GM12878 (cell line): ENCODE results near the gene AFAP1L2. TPM values are rescaled to one million over a fixed set of nuclear protein-coding genes. Genes with fewer than 3 reads are reported as not detected.

Experiments used
- ATAC-seq: fragments of 200-7000 bp; cut with Tn5 transposase; 3 replicates; pipeline ENCODE4 v1.9.1; 2020; ENCODE audit warnings: mild to moderate bottlenecking, moderate library complexity
- BruUV-seq: library from RNA; stranded (reverse); fragments of 400-500 nt; replicated peaks from 2 replicates; lab custom pipeline; 2021; lab: Mats Ljungman, UMichigan
- CTCF ChIA-PET: fragments of 300-600 bp; sonication (Branson Sonifier 250); formaldehyde crosslinking; extraction: SDS; loops from one replicate; lab custom pipeline; 2021; ENCODE audit warnings: inconsistent platforms; lab: Yijun Ruan, JAX
- POLR2A ChIA-PET: fragments of 350-600 bp; formaldehyde crosslinking; extraction: SDS; loops from one replicate; lab custom pipeline; 2021; ENCODE audit warnings: inconsistent platforms; lab: Charles Lee
- RAD21 ChIA-PET: fragments of 300-600 bp; sonication (Branson Sonifier 250); formaldehyde crosslinking; loops from one replicate; lab custom pipeline; 2023; ENCODE audit warnings: antibody characterized with exemption; ENCODE audit not compliant: unreplicated experiment; lab: Charles Lee
- SMC1A ChIA-PET: fragments of 300-600 bp; sonication (Branson Sonifier 250); formaldehyde crosslinking; loops from one replicate; lab custom pipeline; 2023; ENCODE audit not compliant: unreplicated experiment, uncharacterized antibody; lab: Charles Lee
- DNase-seq: peaks from one replicate; pipeline ENCODE4 v3.0.0-alpha.2; 2011; ENCODE audit warnings: low read depth, low spot score
- FAIRE-seq: peaks from 3 replicates; lab custom pipeline; 2011; peaks lifted over from hg19 to GRCh38; lab: Jason Lieb, UNC
- H2AFZ ChIP-seq: 2 replicates; pipeline ENCODE4 v1.6.0; 2011; ENCODE audit warnings: low read depth, low read length, control low read depth; ENCODE audit not compliant: control insufficient read depth
- H3K27ac ChIP-seq: 2 replicates; pipeline ENCODE4 v1.5.1; 2011; ENCODE audit warnings: control low read depth; ENCODE audit not compliant: control insufficient read depth, insufficient read depth
- H3K27me3 ChIP-seq, 2 experiments: replicated peaks in 1 of 2; 2 replicates each; pipeline versions ENCODE4 v1.6.0 to v1.6.1; 2011; ENCODE audit warnings: low read length in 1 of 2; ENCODE audit not compliant: control insufficient read depth in 2 of 2, insufficient read depth in 2 of 2
- H3K36me3 ChIP-seq, 2 experiments: 2 replicates each; pipeline ENCODE4 v1.5.1; 2011; ENCODE audit warnings: low read length in 1 of 2; ENCODE audit not compliant: control insufficient read depth in 2 of 2, insufficient read depth in 2 of 2
- H3K4me1 ChIP-seq: 2 replicates; pipeline ENCODE4 v1.6.1; 2011; ENCODE audit warnings: mild to moderate bottlenecking, low read length, moderate library complexity, mixed read lengths; ENCODE audit not compliant: control insufficient read depth, insufficient read depth
- H3K4me2 ChIP-seq: 2 replicates; pipeline ENCODE4 v1.6.0; 2011; ENCODE audit warnings: control low read depth; ENCODE audit not compliant: control insufficient read depth, insufficient read depth
- H3K4me3 ChIP-seq: fragments of 200-600 bp; sonication (generic); 2 replicates; pipeline ENCODE4 v1.5.1; 2016
- H3K79me2 ChIP-seq: 2 replicates; pipeline ENCODE4 v1.6.0; 2011; ENCODE audit warnings: low read length; ENCODE audit not compliant: control insufficient read depth, insufficient read depth
- H3K9ac ChIP-seq: 2 replicates; pipeline ENCODE4 v1.8.0; 2011; ENCODE audit warnings: low read length, control low read depth, mixed read lengths; ENCODE audit not compliant: control insufficient read depth, insufficient read depth
- H3K9me3 ChIP-seq: replicated peaks from 3 replicates; pipeline ENCODE4 v1.5.1; 2011; ENCODE audit warnings: mild to moderate bottlenecking, low read length; ENCODE audit not compliant: control insufficient read depth, insufficient read depth
- H4K20me1 ChIP-seq: 2 replicates; pipeline ENCODE4 v1.6.0; 2011; ENCODE audit not compliant: control insufficient read depth, insufficient read depth
- ATF2 ChIP-seq: IDR thresholded peaks from 2 replicates; pipeline ENCODE4 v1.6.1; 2012; ENCODE audit warnings: low read length, inconsistent platforms
- BHLHE40 ChIP-seq, 2 experiments: fragments of 450-650 bp in 1 of 2; IDR thresholded peaks; 2 replicates each; pipeline ENCODE4 v1.6.1; 2011 to 2017; ENCODE audit warnings: low read depth in 2 of 2, borderline replicate concordance in 1 of 2, improper control_type of control experiment in 1 of 2, low read length in 1 of 2, mild to moderate bottlenecking in 1 of 2
- CBX3 ChIP-seq: fragments of 200-600 bp; sonication (generic); IDR thresholded peaks from 2 replicates; pipeline ENCODE4 v1.6.1; 2016; ENCODE audit warnings: low read depth, borderline replicate concordance
- CHD1 ChIP-seq: IDR thresholded peaks from 2 replicates; pipeline ENCODE4 v1.6.1; 2012; ENCODE audit warnings: low read depth, low read length, improper control_type of control experiment
- ESRRA ChIP-seq: IDR thresholded peaks from 2 replicates; pipeline ENCODE4 v1.6.1; 2012; ENCODE audit warnings: mild to moderate bottlenecking, low read length, improper control_type of control experiment
- EZH2 ChIP-seq: IDR thresholded peaks from 2 replicates; pipeline ENCODE4 v1.6.1; 2012; ENCODE audit warnings: low read depth, mild to moderate bottlenecking, control low read depth, inconsistent platforms, low read length, borderline replicate concordance; ENCODE audit not compliant: control insufficient read depth
- MTA3 ChIP-seq: IDR thresholded peaks from 2 replicates; pipeline ENCODE4 v1.6.1; 2012; ENCODE audit warnings: low read length, inconsistent platforms, borderline replicate concordance
- NFYB ChIP-seq: IDR thresholded peaks from 2 replicates; pipeline ENCODE4 v1.6.1; 2011; ENCODE audit warnings: low read depth, mild to moderate bottlenecking, low read length, improper control_type of control experiment, moderate library complexity; ENCODE audit not compliant: insufficient read depth
- NKRF ChIP-seq: fragments of 450-650 bp; conservative IDR thresholded peaks from 2 replicates; pipeline ENCODE4 v1.6.1; 2017; ENCODE audit warnings: mild to moderate bottlenecking, moderate library complexity
- NR2F1 ChIP-seq: fragments of 450-650 bp; conservative IDR thresholded peaks from 2 replicates; pipeline ENCODE4 v1.6.1; 2017; ENCODE audit warnings: mild to moderate bottlenecking
- PAX8 ChIP-seq: fragments of 450-650 bp; IDR thresholded peaks from 2 replicates; pipeline ENCODE4 v1.6.1; 2017; ENCODE audit warnings: mild to moderate bottlenecking, moderate library complexity
- SMAD5 ChIP-seq: IDR thresholded peaks from 2 replicates; pipeline ENCODE4 v1.6.1; 2016; ENCODE audit warnings: antibody characterized with exemption, low read depth
- SMARCA5 ChIP-seq: fragments of 450-650 bp; IDR thresholded peaks from 2 replicates; pipeline ENCODE4 v1.6.1; 2017; ENCODE audit warnings: mild to moderate bottlenecking
- ZNF207 ChIP-seq: fragments of 450-650 bp; IDR thresholded peaks from 2 replicates; pipeline ENCODE4 v1.6.1; 2014; ENCODE audit warnings: antibody characterized with exemption, mild to moderate bottlenecking, borderline replicate concordance
- ZNF274 ChIP-seq: IDR thresholded peaks from one replicate; pipeline ENCODE4 v1.8.0; 2011; ENCODE audit not compliant: insufficient read length, insufficient read depth
- WGBS: methylation state at CpG from one replicate; pipeline ENCODE4 v1.1.6; 2016; ENCODE audit warnings: low lambda C conversion rate; ENCODE audit not compliant: insufficient replicate concordance, insufficient coverage; ENCODE audit errors: missing lambda C conversion rate; 5-methylcytosine and 5-hydroxymethylcytosine counted together
- in situ Hi-C: fragments of 300-500 bp; cut with MboI; formaldehyde crosslinking; loops from 9 replicates; pipeline ENCODE4 v1.14.3; 2018; ENCODE audit warnings: mixed read lengths
- intact Hi-C: fragments of 100-400 bp; cut with micrococcal nuclease; formaldehyde crosslinking; loops from one replicate; pipeline ENCODE4 v1.14.2; 2022; ENCODE audit not compliant: unreplicated experiment
- polyA plus RNA-seq, 11 experiments: library from polyadenylated mRNA; depleted of rRNA in 4 of 11; unstranded in 6 of 11; stranded (reverse) in 5 of 11; fragments of >200 nt; fragmentation: Nextera tagmentation in 4 of 11; fragmentation: Illumina TruSeq in 1 of 11; extraction: Ambion mirVana in 4 of 11; extraction: Trizol in 1 of 11; gene quantifications; 1 replicate in 1 of 11; 2 replicates in 10 of 11; pipeline versions ENCODE4 v1.2.1 to v1.2.3, GENCODE V29; 2011 to 2016; ENCODE audit warnings: inconsistent platforms in 2 of 11, missing spikeins in 2 of 11, low read depth in 1 of 11
- total RNA-seq, 4 experiments: library from RNA; depleted of rRNA in 3 of 4; stranded (reverse); fragments of >200 nt in 3 of 4; fragmentation: Illumina TruSeq in 1 of 4; extraction: Trizol in 1 of 4; gene quantifications; 2 replicates each; pipeline versions ENCODE4 v1.2.1 to v1.2.3, GENCODE V29; 2013 to 2021
- TF ChIP-seq, protein P1 (sequence below): IDR thresholded peaks from 2 replicates; pipeline ENCODE4 v1.6.1; 2012; ENCODE audit warnings: low read depth, low read length, improper control_type of control experiment

AFAP1L2 gene
- total and polyA plus RNA-seq, 10 of the 15 experiments (the other 5 are each of a cell fraction or from before 2014, with no cell fraction given), result 0.03 to 4.0 (median 0.34) TPM

- TF ChIP-seq CHD1 (no peak), ZNF274 (no peak), NFYB (no peak)
Observed at GRCh38 chr10:114252883-114253282, 151.4 kb downstream of the AFAP1L2 start (continued).

GRCh38 chr10:114252092-114252491 lies 152.2 kb downstream of the AFAP1L2 start:
- Histone ChIP-seq H3K9me3 (no peaks in the 10 kb centered on the region), H3K27ac (no peak overlapping the region), H3K27me3 (no peaks in the 10 kb centered on the region), H3K4me2 (no peak overlapping the region), H3K9ac (no peak overlapping the region), H3K4me3 (no peak overlapping the region), H3K79me2 (no peaks in the 10 kb centered on the region), H3K4me1 (no peaks in the 10 kb centered on the region), H2AFZ (no peak overlapping the region), H3K36me3 (no peaks in the 10 kb centered on the region), H4K20me1 (no peaks in the 10 kb centered on the region)
- ATAC-seq (no peak), FAIRE-seq (no peak), DNase-seq (no peak)
- POLR2A ChIA-PET, result no interaction called here
- SMC1A ChIA-PET, result no interaction called here
- in situ Hi-C loops, result no loop called here
- no TSS peak for BruUV-seq
- no peak for TF ChIP-seq SMARCA5
- TF ChIP-seq CBX3, result no peak
- no peak for TF ChIP-seq ZNF207
- TF ChIP-seq, protein P1, sequence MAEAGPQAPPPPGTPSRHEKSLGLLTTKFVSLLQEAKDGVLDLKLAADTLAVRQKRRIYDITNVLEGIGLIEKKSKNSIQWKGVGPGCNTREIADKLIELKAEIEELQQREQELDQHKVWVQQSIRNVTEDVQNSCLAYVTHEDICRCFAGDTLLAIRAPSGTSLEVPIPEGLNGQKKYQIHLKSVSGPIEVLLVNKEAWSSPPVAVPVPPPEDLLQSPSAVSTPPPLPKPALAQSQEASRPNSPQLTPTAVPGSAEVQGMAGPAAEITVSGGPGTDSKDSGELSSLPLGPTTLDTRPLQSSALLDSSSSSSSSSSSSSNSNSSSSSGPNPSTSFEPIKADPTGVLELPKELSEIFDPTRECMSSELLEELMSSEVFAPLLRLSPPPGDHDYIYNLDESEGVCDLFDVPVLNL, result no peak
- TF ChIP-seq ESRRA, result no peak
- no peak for TF ChIP-seq PAX8
- TF ChIP-seq BHLHE40 (IDR thresholded peaks at IDR 0.05; ENCODE audit: borderline replicate concordance in 1 of 2, low read depth in 2 of 2, low read length in 1 of 2), result no peak
- no peak for TF ChIP-seq MTA3
- no peak for TF ChIP-seq EZH2
- TF ChIP-seq NR2F1, result no peak
- no peak for TF ChIP-seq NKRF
- TF ChIP-seq SMAD5, result no peak
- TF ChIP-seq ATF2, result no peak
- 62% methylated on average over 5 of the region's 5 CpGs for WGBS
- RAD21 ChIA-PET, result no interaction called here
- intact Hi-C loops, result no loop called here
- CTCF ChIA-PET, result no interaction called here
